Progenitor cell of endocrine pancreas (in vitro differentiated cells): ENCODE measurements around the gene GTF3C2. TPM values are rescaled to one million over a fixed set of nuclear protein-coding genes. Genes with fewer than 3 reads are reported as not detected.

ENCODE experiments used
- DNase-seq: peaks from one replicate; pipeline ENCODE4 v3.0.0; 2021; ENCODE audit warnings: low spot score; ENCODE audit not compliant: unreplicated experiment
- H3K27ac Mint-ChIP-seq: 2 replicates; pipeline ENCODE4 v1.8.0; 2021; ENCODE audit warnings: mild to moderate bottlenecking, moderate library complexity, mixed read lengths
- H3K27me3 Mint-ChIP-seq: 2 replicates; pipeline ENCODE4 v1.8.0; 2021; ENCODE audit warnings: mixed read lengths
- H3K36me3 Mint-ChIP-seq: 2 replicates; pipeline ENCODE4 v1.8.0; 2022; ENCODE audit warnings: mixed read lengths; ENCODE audit not compliant: insufficient read depth
- H3K4me1 Mint-ChIP-seq: 2 replicates; pipeline ENCODE4 v1.8.0; 2021; ENCODE audit warnings: low read depth, mixed read lengths
- H3K4me3 Mint-ChIP-seq: 2 replicates; pipeline ENCODE4 v1.8.0; 2021; ENCODE audit warnings: low read depth, mild to moderate bottlenecking, moderate library complexity, mixed read lengths
- H3K9me3 Mint-ChIP-seq: 2 replicates; pipeline ENCODE4 v1.8.0; 2021; ENCODE audit warnings: low read depth, mixed read lengths
- total RNA-seq: library from RNA; stranded (reverse); gene quantifications from 2 replicates; pipeline ENCODE4 v1.2.1, GENCODE V29; 2021
- TF ChIP-seq, protein P1 (sequence below): fragments of 200-600 bp; sonication (generic); IDR thresholded peaks from one replicate; pipeline ENCODE4 v1.5.0; 2021; ENCODE audit warnings: antibody characterized with exemption, mild to moderate bottlenecking; ENCODE audit not compliant: unreplicated experiment

GTF3C2 gene
- total RNA-seq, 1 donor from 2014 or later: 106 TPM

DNA sequence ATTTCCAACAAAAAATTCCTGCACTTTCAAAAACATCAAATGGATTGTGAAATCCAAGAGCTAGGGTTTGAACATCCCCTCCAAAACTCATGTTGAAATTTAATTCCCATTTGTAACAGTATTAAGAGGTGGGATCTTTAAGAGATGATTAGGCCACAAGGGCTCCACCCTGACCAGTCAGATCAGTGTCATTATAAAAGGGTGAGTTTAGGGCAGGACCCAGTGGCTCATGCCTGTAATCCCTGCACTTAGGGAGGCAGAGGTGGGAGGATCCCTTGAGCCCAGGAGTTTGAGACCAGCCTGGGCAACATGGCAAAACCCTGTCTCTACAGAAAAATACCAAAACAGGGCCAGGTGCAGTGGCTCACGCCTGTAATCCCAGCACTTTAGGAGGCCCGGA is 8.9 kb downstream of the GTF3C2 start:
- Mint-ChIP-seq H3K27ac (no peak overlapping the region), H3K27me3 (no peaks in the 10 kb centered on the region), H3K36me3 (peaks cover 5% of the 10 kb centered on the region), H3K4me3 (no peak overlapping the region), H3K9me3 (no peaks in the 10 kb centered on the region), H3K4me1 (no peaks in the 10 kb centered on the region)
- no peak for DNase-seq
- TF ChIP-seq, protein P1, sequence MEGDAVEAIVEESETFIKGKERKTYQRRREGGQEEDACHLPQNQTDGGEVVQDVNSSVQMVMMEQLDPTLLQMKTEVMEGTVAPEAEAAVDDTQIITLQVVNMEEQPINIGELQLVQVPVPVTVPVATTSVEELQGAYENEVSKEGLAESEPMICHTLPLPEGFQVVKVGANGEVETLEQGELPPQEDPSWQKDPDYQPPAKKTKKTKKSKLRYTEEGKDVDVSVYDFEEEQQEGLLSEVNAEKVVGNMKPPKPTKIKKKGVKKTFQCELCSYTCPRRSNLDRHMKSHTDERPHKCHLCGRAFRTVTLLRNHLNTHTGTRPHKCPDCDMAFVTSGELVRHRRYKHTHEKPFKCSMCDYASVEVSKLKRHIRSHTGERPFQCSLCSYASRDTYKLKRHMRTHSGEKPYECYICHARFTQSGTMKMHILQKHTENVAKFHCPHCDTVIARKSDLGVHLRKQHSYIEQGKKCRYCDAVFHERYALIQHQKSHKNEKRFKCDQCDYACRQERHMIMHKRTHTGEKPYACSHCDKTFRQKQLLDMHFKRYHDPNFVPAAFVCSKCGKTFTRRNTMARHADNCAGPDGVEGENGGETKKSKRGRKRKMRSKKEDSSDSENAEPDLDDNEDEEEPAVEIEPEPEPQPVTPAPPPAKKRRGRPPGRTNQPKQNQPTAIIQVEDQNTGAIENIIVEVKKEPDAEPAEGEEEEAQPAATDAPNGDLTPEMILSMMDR: no peak

DNA sequence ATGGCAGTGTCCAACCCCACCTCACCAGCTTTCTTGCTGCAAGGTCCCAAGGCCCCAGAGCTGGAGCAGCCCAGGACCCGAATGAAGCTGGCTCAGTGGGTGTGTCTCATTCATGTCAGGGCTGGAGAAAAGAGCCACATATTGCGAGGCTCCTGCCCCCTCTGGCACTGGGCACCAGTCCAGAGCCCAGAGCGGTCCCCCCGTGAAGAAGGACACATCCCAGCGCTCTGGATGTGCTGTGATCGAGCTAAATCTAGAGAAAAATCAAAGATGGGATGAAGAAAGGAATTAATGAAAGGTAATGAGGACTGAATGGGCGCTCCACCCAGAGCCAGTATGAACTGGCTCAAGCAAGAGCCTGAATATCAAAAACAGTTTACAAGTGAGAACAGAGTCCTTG is 20.4 kb downstream of the GTF3C2 start:
- no peak for DNase-seq
- Mint-ChIP-seq H3K27me3 (no peaks in the 10 kb centered on the region), H3K9me3 (no peaks in the 10 kb centered on the region), H3K27ac (no peak overlapping the region), H3K36me3 (peaks cover 27% of the 10 kb centered on the region), H3K4me3 (no peak overlapping the region), H3K4me1 (no peaks in the 10 kb centered on the region)
- TF ChIP-seq, protein P1: no peak

DNA sequence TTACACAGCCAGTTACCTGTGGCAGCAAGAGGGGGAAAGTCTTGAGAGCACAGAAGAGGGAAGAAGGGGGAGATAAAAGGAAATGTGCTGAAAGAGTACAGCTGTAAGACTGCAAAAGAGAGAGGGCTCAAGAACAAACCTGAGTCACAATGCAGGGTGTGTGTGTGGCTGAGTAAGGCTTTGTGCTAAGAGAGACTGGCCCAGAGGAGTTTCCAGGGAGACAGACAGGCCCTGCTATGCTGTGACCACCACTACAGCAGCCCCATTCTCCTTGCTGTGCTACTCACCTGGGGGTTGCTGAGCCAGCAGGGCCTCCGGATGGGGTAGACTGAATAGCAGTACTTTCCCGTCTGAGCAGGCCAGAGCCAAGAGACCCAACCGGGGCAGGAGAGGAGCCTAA is 21.3 kb downstream of the GTF3C2 start:
- H3K27me3 Mint-ChIP-seq: no peaks in the 10 kb centered on the region
- H3K4me3 Mint-ChIP-seq: no peak overlapping the region
- TF ChIP-seq, protein P1: no peak
- H3K27ac Mint-ChIP-seq: no peak overlapping the region
- no peak for DNase-seq
- no peaks in the 10 kb centered on the region for H3K4me1 Mint-ChIP-seq
- H3K9me3 Mint-ChIP-seq: no peaks in the 10 kb centered on the region
- H3K36me3 Mint-ChIP-seq: peaks cover 24% of the 10 kb centered on the region

DNA sequence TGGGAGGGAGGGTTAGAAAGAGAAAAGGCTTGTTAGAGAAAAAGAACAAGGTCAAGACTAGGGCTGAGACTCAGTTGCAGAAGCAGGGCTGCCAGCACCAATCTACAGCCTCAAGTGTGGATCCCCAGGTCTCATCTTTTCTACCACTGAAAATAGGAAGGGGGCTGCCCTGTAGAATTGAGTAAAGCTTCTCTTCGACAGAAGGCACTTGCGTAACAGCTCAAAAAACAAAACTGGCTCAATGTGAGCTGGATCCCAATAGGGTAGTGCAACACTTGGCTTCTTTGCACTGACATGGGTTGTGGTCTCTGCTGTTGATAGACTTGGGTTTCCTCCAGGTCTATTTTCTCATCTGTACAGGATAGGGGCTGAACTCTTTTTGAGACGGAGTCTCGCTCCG is 31.8 kb downstream of the GTF3C2 start:
- DNase-seq: no peak
- Mint-ChIP-seq H3K4me3 (peak overlapping the region; percentile 40), H3K36me3 (peaks cover 22% of the 10 kb centered on the region), H3K27ac (peak overlapping the region; percentile 12), H3K4me1 (peaks cover 11% of the 10 kb centered on the region), H3K9me3 (no peaks in the 10 kb centered on the region), H3K27me3 (no peaks in the 10 kb centered on the region)
- TF ChIP-seq, protein P1: no peak

DNA sequence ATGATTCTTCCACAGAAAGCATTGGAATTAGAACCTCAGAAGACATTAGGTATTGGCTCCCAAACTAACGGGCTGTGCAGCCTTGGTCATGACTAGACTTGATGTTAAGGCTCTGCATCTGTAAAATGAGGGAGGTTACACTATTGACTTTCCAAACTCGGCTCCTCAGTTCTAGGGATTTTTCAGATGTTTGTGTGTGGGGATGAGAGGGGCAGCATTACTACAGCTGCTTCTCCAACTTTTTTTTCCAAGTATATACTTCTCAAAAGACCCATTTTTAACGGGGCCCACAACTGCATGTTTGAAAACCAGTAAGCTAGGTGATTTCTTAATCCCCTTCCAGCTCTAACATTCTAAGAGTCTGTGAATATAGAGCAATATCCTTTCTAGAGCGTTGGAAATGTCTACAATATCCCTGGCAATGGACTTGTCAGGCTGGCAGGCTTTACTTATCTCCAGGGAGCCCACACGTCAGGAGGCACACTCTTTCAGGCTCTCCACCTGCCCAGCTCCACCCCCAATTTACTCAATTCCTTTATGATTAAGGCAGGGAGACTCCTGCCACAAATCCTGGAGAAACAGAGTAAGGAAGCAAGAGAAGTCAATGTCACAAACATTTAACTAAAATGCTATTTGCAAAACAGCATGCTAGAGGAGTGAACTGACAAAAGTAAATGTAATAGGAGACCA is 32.8 kb downstream of the GTF3C2 start:
- Mint-ChIP-seq H3K4me3 (peak overlapping the region; percentile 89), H3K4me1 (peaks cover 11% of the 10 kb centered on the region), H3K27me3 (no peaks in the 10 kb centered on the region), H3K9me3 (no peaks in the 10 kb centered on the region), H3K36me3 (peaks cover 18% of the 10 kb centered on the region), H3K27ac (peak overlapping the region; percentile 99)
- no peak for DNase-seq
- TF ChIP-seq, protein P1: no peak
